ENCODE results near the gene ITGB5.

Gene ITGB5

DNA sequence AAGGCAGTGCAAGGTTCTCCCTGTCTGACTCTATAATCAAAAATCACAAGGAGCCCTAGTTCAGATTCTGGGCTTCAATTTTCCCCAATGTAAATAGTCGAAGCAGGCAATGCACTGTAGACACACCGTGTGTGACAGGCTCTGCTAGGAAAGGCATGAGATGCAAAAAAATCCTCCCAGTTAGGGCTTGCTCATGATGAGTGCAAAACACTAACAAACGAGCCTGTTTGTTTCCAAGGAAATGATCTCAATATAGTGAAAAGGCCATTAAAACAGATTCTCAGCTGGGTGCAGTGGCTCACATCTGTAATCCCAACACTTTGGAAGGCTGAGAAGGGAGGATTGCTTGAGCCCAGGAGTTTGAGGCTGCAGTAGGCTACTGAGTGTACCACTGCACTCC, 101.2 kb downstream of the ITGB5 start:
- TF ChIP-seq, protein P1, sequence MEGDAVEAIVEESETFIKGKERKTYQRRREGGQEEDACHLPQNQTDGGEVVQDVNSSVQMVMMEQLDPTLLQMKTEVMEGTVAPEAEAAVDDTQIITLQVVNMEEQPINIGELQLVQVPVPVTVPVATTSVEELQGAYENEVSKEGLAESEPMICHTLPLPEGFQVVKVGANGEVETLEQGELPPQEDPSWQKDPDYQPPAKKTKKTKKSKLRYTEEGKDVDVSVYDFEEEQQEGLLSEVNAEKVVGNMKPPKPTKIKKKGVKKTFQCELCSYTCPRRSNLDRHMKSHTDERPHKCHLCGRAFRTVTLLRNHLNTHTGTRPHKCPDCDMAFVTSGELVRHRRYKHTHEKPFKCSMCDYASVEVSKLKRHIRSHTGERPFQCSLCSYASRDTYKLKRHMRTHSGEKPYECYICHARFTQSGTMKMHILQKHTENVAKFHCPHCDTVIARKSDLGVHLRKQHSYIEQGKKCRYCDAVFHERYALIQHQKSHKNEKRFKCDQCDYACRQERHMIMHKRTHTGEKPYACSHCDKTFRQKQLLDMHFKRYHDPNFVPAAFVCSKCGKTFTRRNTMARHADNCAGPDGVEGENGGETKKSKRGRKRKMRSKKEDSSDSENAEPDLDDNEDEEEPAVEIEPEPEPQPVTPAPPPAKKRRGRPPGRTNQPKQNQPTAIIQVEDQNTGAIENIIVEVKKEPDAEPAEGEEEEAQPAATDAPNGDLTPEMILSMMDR (IDR thresholded peaks at IDR 0.05), result no peak

DNA sequence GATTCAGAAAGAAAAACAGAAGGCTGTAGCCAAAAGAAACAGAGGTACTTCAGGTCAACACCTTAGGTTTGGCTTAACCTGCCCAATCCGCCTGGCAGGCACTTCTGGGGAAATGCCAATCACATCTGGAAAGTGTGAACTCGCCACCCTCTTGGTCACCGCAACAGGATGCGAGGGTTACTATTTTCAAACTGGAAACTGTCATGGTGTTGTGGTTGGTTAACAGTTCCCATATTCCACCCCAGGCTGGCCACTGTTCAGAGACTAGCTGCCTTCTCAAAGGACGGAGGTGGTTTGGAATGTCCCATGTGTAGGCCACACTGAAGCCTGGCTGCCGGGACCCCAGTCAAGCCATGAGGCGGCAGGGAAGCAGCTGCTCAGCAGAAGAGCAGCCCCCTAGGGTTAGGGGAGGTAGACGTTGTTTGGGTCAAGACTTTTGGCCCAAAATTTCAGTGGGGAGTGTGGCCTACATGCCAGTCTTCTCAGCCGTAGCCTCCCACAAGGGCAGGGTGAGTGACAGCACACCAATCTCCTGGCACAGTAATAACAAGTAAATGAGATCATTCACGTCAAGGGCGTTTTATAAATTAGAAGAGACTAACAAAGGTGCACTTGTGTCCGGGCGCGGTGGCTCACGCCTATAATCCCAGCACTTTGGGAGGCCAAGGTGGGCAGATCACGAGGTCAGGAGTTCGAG, 102.3 kb downstream of the ITGB5 start:
- TF ChIP-seq, protein P1 (IDR thresholded peaks at IDR 0.05), result no peak

DNA sequence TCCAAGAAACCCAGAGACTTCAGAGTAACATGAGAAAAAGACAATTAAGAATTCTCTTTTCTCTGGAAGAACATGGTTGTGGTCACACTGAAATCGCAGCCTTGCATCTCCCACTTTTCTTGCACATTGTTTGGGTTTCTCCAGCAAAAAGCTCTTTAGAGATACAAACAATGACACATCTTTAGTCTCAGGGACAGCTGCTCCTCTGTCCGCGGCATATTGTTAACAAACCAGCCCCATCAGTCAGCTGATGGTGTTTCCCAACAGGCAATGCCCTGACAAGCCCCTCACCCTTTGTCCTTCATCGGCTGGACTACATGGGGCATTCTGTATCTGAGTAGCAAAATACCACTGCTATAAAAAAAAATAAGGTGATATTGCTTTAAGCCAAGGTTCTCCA, 103.5 kb downstream of the ITGB5 start:
- TF ChIP-seq, protein P1 (IDR thresholded peaks at IDR 0.05), result no peak

DNA sequence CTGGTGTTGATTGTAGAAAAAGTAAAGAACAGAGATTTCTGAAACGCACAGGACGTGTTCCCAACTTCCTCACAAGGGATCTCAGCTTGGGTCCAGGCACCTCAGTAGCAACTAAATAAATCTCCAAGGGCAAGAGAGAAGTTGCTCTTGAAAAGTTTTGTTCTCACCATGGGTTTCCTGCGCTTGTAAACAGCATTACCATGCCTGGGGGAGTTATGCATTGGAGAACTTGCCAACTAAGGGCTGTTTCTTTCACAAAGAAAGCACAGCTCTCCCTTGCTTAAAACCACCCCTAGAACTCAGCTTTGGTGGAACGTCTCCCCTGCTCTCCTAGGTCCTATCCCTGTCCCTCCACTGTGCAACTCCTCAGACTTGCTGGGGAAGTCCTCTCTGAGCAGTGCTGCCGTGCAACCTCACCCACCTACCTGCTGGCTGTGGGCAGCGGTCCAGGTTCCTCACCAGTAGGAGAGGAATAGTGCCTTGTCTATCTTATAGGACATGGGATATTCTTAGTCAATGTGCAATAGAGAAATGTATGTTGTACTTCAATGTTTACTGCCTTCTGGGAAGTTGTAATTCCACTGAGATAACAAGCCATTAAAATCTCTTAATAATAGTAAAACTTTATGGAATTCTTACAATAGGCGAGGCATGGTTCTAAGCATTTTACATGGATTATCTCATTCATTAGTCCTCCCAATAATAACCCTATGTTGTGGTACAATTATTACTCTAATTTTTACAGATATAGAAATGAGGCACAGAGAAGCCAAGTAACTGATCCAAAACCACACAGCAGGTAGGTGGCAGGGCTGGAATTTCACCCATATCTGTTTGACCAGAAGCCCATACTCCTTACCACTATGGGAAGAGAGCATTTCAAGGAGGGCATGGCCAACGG, 105.4 kb downstream of the ITGB5 start:
- TF ChIP-seq, protein P1 (IDR thresholded peaks at IDR 0.05), result no peak

DNA sequence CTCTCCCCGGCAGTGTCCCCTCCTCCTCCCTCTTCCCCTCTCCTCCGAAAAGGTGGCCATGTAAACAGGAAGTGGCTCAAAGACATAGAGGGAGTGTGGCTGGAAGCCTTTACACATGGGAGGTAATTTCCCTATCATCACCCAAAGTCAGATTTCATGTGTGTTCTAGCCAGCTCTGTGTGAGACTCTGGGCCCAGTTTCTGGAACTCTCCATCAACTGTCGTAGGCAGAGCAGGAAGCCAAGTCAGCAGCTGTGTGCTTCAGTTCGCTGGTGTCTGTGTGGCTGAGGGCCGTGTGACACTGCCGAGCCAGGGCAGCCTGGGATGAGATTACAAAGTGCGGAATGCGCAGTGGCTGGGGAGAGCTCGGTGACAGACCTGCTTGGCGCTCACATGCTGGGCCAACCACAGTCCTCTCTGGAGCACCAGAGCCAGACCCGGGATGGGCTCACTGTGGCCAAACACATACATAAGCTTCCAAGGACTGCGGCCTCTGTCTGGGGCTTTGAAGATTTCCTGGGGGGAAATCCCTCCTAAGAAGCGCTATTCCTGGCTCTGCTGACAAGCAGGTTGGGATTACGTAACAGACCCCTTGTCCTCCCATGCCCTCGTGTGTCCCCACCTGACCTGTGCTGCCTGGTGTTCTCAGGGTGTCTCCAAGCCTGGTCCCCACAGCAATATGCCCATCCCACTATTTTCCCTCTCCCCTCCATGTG, 106.2 kb downstream of the ITGB5 start:
- TF ChIP-seq, protein P1 (IDR thresholded peaks at IDR 0.05), result no peak

DNA sequence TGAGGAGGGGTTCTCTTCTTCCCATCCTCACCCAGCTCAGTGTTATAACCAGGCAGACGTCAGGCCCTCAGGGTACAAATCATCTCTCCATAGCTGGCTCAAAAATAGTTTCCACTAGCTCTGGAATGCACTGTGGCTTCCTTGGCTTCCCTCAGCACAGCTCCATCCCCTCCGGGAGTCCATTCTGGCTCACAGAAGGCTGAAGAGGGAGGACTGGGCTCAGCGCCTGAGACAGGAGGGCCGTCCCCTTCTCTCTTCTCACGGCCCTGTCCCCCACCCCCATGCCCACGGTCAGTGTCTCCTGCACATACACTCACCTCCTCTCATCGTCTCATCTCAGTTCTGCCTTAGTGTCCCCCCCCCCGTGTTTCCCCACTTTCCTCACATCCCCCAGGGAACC, 106.8 kb downstream of the ITGB5 start:
- TF ChIP-seq, protein P1 (IDR thresholded peaks at IDR 0.05), result no peak

DNA sequence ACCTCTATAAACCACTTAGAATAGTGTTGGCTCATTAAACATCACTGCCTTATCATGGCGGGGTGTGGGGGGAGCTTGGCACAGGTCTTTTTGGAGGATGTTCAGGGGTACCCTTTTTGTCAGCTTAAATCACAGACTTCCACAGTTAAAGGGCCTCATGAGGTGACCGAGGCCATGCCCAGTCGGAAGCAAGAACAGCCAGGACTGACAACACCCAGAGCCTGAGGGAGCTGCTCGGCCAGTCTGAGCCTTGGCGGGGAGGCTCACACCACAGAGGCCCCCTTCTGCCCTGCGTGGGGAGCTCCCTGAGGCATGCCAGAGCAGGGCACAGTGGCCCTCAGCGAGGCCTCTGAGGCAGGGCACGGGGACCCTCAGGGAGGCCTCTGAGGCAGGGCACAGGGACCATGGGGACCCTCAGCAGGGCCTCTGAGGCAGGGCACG, 107.4 kb downstream of the ITGB5 start:
- TF ChIP-seq, protein P1 (IDR thresholded peaks at IDR 0.05), result no peak

Measured in LNCAP (cell line).